Nephron progenitor cell (in vitro differentiated cells): ENCODE measurements around the gene CNTN5.
A peak's percentile ranks its signal among the peaks of the same experiment; 100 is the strongest.

Source experiments
- DNase-seq: peaks from one replicate; pipeline ENCODE4 v3.0.0; 2021
- H3K27ac Mint-ChIP-seq: 2 replicates; pipeline ENCODE4 v1.8.0; 2021; ENCODE audit warnings: mild to moderate bottlenecking, moderate library complexity, mixed read lengths
- H3K27me3 Mint-ChIP-seq: 2 replicates; pipeline ENCODE4 v1.8.0; 2021; ENCODE audit warnings: mild to moderate bottlenecking, low read depth, mixed read lengths; ENCODE audit not compliant: poor library complexity
- H3K36me3 Mint-ChIP-seq: 2 replicates; pipeline ENCODE4 v1.8.0; 2021; ENCODE audit warnings: low read depth, mixed read lengths
- H3K4me1 Mint-ChIP-seq: 2 replicates; pipeline ENCODE4 v1.8.0; 2021; ENCODE audit warnings: mixed read lengths
- H3K4me3 Mint-ChIP-seq: 2 replicates; pipeline ENCODE4 v1.8.0; 2021; ENCODE audit warnings: mild to moderate bottlenecking, moderate library complexity, mixed read lengths
- H3K9me3 Mint-ChIP-seq: 2 replicates; pipeline ENCODE4 v1.8.0; 2021; ENCODE audit warnings: mild to moderate bottlenecking, moderate library complexity, mixed read lengths
- CTCF ChIP-seq: fragments of 200-600 bp; sonication (generic); IDR thresholded peaks from 2 replicates; pipeline ENCODE4 v1.5.0; 2021; ENCODE audit warnings: antibody characterized with exemption

CNTN5 gene

GRCh38 chr11:100203789-100204188 is 1183.0 kb downstream of the CNTN5 start:
- H3K9me3 Mint-ChIP-seq, result no peaks in the 10 kb centered on the region
- H3K4me3 Mint-ChIP-seq, result no peak overlapping the region
- no peak for TF ChIP-seq CTCF
- H3K27me3 Mint-ChIP-seq, result no peaks in the 10 kb centered on the region
- H3K27ac Mint-ChIP-seq, result no peak overlapping the region
- no peaks in the 10 kb centered on the region for H3K36me3 Mint-ChIP-seq
- no peaks in the 10 kb centered on the region for H3K4me1 Mint-ChIP-seq
- DNase-seq, result no peak

GRCh38 chr11:100205926-100206325 is 1185.2 kb downstream of the CNTN5 start:
- TF ChIP-seq CTCF, result no peak
- Mint-ChIP-seq H3K27ac (no peak overlapping the region), H3K4me1 (no peaks in the 10 kb centered on the region), H3K9me3 (no peaks in the 10 kb centered on the region), H3K36me3 (no peaks in the 10 kb centered on the region), H3K27me3 (no peaks in the 10 kb centered on the region), H3K4me3 (no peak overlapping the region)
- DNase-seq, result no peak

- H3K27ac Mint-ChIP-seq, result no peak overlapping the region
- H3K9me3 Mint-ChIP-seq, result no peaks in the 10 kb centered on the region
- H3K27me3 Mint-ChIP-seq, result no peaks in the 10 kb centered on the region
- H3K36me3 Mint-ChIP-seq, result no peaks in the 10 kb centered on the region
- H3K4me3 Mint-ChIP-seq, result no peak overlapping the region
- TF ChIP-seq CTCF, result no peak
- no peak for DNase-seq
- no peaks in the 10 kb centered on the region for H3K4me1 Mint-ChIP-seq
Measured at GRCh38 chr11:100208207-100208606, 1187.5 kb downstream of the CNTN5 start.

GRCh38 chr11:100214791-100215190 is 1194.0 kb downstream of the CNTN5 start:
- no peaks in the 10 kb centered on the region for H3K36me3 Mint-ChIP-seq
- DNase-seq, result no peak
- no peak for TF ChIP-seq CTCF
- H3K4me1 Mint-ChIP-seq, result no peaks in the 10 kb centered on the region
- no peak overlapping the region for H3K4me3 Mint-ChIP-seq
- no peak overlapping the region for H3K27ac Mint-ChIP-seq
- H3K9me3 Mint-ChIP-seq, result no peaks in the 10 kb centered on the region
- H3K27me3 Mint-ChIP-seq, result no peaks in the 10 kb centered on the region

GRCh38 chr11:100220801-100221200 is 1200.1 kb downstream of the CNTN5 start:
- Mint-ChIP-seq H3K27me3 (no peaks in the 10 kb centered on the region), H3K4me1 (peaks cover 16% of the 10 kb centered on the region), H3K27ac (peak overlapping the region; percentile 70), H3K9me3 (no peaks in the 10 kb centered on the region), H3K4me3 (no peak overlapping the region), H3K36me3 (no peaks in the 10 kb centered on the region)
- no peak for TF ChIP-seq CTCF
- DNase-seq, result peak; percentile 13

- Mint-ChIP-seq H3K27me3 (no peaks in the 10 kb centered on the region), H3K4me1 (peaks cover 16% of the 10 kb centered on the region), H3K4me3 (no peak overlapping the region), H3K36me3 (no peaks in the 10 kb centered on the region), H3K9me3 (no peaks in the 10 kb centered on the region), H3K27ac (peak overlapping the region; percentile 64)
- TF ChIP-seq CTCF, result no peak
- DNase-seq, result no peak
Measured at GRCh38 chr11:100221791-100222190, 1201.0 kb downstream of the CNTN5 start.
